HepG2 (cell line): ENCODE measurements around the gene NAB2. TPM values are rescaled to one million over a fixed set of nuclear protein-coding genes. Genes with fewer than 3 reads are reported as not detected.
A peak's percentile ranks its signal among the peaks of the same experiment; 100 is the strongest.

Source experiments
- CBX1 ChIP-seq: IDR thresholded peaks from one replicate; pipeline ENCODE4 v1.6.1; 2016; ENCODE audit warnings: antibody characterized with exemption, low read depth
- DMAP1 ChIP-seq: IDR thresholded peaks from 2 replicates; pipeline ENCODE4 v1.6.1; 2016
- FOXP1 ChIP-seq, 2 experiments: fragments of 450-650 bp in 1 of 2; IDR thresholded peaks; 2 replicates each; pipeline ENCODE4 v1.6.1; 2017 to 2018; ENCODE audit warnings: antibody characterized with exemption in 1 of 2
- HIC2 ChIP-seq: sonication (generic); formaldehyde crosslinking; IDR thresholded peaks from 2 replicates; pipeline ENCODE4 v1.9.0; 2022; ENCODE audit warnings: low read depth, missing genetic modification reagents
- HIVEP1 ChIP-seq: sonication (generic); formaldehyde crosslinking; IDR thresholded peaks from 2 replicates; pipeline ENCODE4 v1.4.0; 2020; ENCODE audit warnings: mild to moderate bottlenecking, missing genetic modification reagents
- MIER3 ChIP-seq: IDR thresholded peaks from 2 replicates; pipeline ENCODE4 v1.6.1; 2016; ENCODE audit warnings: missing compliant biosample characterization, borderline replicate concordance
- ZBTB8A ChIP-seq: sonication (generic); formaldehyde crosslinking; IDR thresholded peaks from 2 replicates; pipeline ENCODE4 v1.4.0; 2020; ENCODE audit warnings: mild to moderate bottlenecking, low read depth, missing genetic modification reagents, borderline replicate concordance
- ZNF138 ChIP-seq: sonication (generic); formaldehyde crosslinking; IDR thresholded peaks from 2 replicates; pipeline ENCODE4 v1.5.0; 2020; ENCODE audit warnings: mild to moderate bottlenecking, low read depth, missing genetic modification reagents
- ZNF326 ChIP-seq: sonication (generic); formaldehyde crosslinking; IDR thresholded peaks from 2 replicates; pipeline ENCODE4 v1.4.0; 2020; ENCODE audit warnings: missing genetic modification reagents, borderline replicate concordance
- ZNF512 ChIP-seq: sonication (generic); formaldehyde crosslinking; IDR thresholded peaks from 2 replicates; pipeline ENCODE4 v1.4.0; 2020; ENCODE audit warnings: mild to moderate bottlenecking, missing genetic modification reagents
- ZSCAN21 ChIP-seq: sonication (generic); formaldehyde crosslinking; IDR thresholded peaks from 2 replicates; pipeline ENCODE4 v1.8.0; 2022; ENCODE audit warnings: mild to moderate bottlenecking, missing genetic modification reagents, moderate library complexity, borderline replicate concordance
- polyA plus RNA-seq, 8 experiments: library from polyadenylated mRNA; depleted of rRNA in 3 of 8; stranded (reverse) in 7 of 8; unstranded in 1 of 8; fragments of >200 nt; fragmentation: Illumina TruSeq in 4 of 8; extraction: Trizol in 4 of 8; gene quantifications; 2 replicates each; pipeline versions ENCODE4 v1.2.1 to v1.2.3, GENCODE V29; 2011 to 2016; ENCODE audit warnings: low read depth in 4 of 8, missing spikeins in 1 of 8, mixed read lengths in 1 of 8; ENCODE audit not compliant: insufficient read depth in 1 of 8
- total RNA-seq, 5 experiments: library from RNA; depleted of rRNA; stranded (reverse); fragments of >200 nt; fragmentation: Illumina TruSeq; extraction: Trizol; gene quantifications; 2 replicates each; pipeline ENCODE4 v1.2.3, GENCODE V29; 2016; ENCODE audit warnings: low read depth in 1 of 5
- TF ChIP-seq, protein P1 (sequence below): sonication (generic); formaldehyde crosslinking; IDR thresholded peaks from 2 replicates; pipeline ENCODE4 v1.5.1; 2020; ENCODE audit warnings: missing genetic modification reagents, mild to moderate bottlenecking, borderline replicate concordance
- TF ChIP-seq, protein P2 (sequence below): sonication (generic); formaldehyde crosslinking; IDR thresholded peaks from 2 replicates; pipeline ENCODE4 v1.5.0; 2020; ENCODE audit warnings: missing genetic modification reagents
- TF ChIP-seq, protein P3 (sequence below), 2 experiments: sonication (generic) in 1 of 2; formaldehyde crosslinking in 1 of 2; IDR thresholded peaks; 2 replicates each; pipeline versions ENCODE4 v1.6.1 to v1.9.0; 2014 to 2022; ENCODE audit warnings: antibody characterized with exemption in 1 of 2, borderline replicate concordance in 1 of 2, inconsistent platforms in 1 of 2, low read depth in 1 of 2, missing genetic modification reagents in 1 of 2

The NAB2 gene
- total and polyA plus RNA-seq, 2 of the 13 experiments (the other 11 are each of a cell fraction or from before 2014, with no cell fraction given): 11.7 to 12.9 TPM

DNA sequence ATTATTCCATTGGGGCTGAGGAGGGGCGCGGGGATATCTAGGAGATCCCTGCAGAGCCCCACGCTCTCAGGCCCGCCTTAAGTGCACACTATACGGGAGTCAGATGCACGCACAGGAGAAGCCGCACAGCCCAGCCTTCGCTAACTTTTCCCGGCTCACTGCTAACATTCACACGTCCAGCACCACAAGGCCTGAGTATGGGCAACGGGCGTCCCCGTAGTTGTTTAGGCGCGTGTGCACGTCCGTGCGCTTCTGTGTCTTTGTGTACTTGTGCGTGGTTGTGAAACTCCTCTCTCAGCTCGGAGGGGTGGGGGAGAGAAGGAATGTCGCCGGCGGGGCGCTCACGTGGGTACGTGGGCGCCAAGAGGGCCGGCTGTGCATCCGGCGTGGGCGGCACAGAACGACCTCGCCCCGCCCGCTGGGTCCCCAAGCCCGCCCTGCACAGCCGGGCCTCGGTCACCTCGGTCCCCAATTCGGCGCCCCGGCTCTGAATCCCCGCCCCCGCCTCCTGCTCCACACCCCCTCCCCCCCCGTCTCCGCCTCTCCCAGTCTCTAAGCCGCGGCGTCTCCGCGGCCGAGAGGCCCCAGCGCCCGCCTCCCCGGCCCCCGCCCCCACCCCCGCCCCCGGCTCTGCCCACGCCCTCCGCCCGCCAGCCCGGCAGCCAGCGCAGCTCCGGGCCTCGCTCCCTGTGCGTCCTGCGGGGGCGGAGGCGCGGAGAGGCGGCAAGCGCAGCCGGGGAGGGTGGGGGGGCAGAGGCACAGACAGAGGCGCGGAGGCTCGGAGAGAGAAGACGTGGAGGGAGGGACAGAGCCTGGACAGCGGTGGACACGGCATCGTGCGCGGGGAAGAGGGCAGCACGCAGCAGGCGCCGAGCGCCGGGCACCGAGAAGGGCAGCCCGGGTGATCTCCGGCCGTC is at the start of gene NAB2 (continued):
- peak; percentile 79 for TF ChIP-seq ZSCAN21 (CRISPR knock-in tag)
- TF ChIP-seq ZNF138: no peak; the same call in 1 of the 2 replicates
- no peak; the same call in none of the 2 replicates for TF ChIP-seq HIC2 (CRISPR knock-in tag)
- no peak; the same call in 1 of the 2 replicates for TF ChIP-seq FOXP1 (IDR thresholded peaks at IDR 0.05)
- peak; percentile 75 for TF ChIP-seq FOXP1 (CRISPR knock-in tag; IDR thresholded peaks at IDR 0.05)
- TF ChIP-seq DMAP1 (CRISPR knock-in tag): peak; percentile 86
- TF ChIP-seq ZBTB8A (CRISPR knock-in tag): no peak; the same call in 1 of the 2 replicates
- TF ChIP-seq HIVEP1 (CRISPR knock-in tag): peak; percentile 18; the same call in 1 of the 2 replicates
- TF ChIP-seq, protein P1, sequence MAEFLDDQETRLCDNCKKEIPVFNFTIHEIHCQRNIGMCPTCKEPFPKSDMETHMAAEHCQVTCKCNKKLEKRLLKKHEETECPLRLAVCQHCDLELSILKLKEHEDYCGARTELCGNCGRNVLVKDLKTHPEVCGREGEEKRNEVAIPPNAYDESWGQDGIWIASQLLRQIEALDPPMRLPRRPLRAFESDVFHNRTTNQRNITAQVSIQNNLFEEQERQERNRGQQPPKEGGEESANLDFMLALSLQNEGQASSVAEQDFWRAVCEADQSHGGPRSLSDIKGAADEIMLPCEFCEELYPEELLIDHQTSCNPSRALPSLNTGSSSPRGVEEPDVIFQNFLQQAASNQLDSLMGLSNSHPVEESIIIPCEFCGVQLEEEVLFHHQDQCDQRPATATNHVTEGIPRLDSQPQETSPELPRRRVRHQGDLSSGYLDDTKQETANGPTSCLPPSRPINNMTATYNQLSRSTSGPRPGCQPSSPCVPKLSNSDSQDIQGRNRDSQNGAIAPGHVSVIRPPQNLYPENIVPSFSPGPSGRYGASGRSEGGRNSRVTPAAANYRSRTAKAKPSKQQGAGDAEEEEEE (CRISPR knock-in tag): no peak
- no peak; the same call in 1 of the 2 replicates for TF ChIP-seq MIER3 (CRISPR knock-in tag)
- TF ChIP-seq ZNF512 (CRISPR knock-in tag): no peak
- TF ChIP-seq, protein P2, sequence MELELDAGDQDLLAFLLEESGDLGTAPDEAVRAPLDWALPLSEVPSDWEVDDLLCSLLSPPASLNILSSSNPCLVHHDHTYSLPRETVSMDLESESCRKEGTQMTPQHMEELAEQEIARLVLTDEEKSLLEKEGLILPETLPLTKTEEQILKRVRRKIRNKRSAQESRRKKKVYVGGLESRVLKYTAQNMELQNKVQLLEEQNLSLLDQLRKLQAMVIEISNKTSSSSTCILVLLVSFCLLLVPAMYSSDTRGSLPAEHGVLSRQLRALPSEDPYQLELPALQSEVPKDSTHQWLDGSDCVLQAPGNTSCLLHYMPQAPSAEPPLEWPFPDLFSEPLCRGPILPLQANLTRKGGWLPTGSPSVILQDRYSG (CRISPR knock-in tag): no peak
- no peak for TF ChIP-seq ZNF326 (CRISPR knock-in tag)
- TF ChIP-seq, protein P3, sequence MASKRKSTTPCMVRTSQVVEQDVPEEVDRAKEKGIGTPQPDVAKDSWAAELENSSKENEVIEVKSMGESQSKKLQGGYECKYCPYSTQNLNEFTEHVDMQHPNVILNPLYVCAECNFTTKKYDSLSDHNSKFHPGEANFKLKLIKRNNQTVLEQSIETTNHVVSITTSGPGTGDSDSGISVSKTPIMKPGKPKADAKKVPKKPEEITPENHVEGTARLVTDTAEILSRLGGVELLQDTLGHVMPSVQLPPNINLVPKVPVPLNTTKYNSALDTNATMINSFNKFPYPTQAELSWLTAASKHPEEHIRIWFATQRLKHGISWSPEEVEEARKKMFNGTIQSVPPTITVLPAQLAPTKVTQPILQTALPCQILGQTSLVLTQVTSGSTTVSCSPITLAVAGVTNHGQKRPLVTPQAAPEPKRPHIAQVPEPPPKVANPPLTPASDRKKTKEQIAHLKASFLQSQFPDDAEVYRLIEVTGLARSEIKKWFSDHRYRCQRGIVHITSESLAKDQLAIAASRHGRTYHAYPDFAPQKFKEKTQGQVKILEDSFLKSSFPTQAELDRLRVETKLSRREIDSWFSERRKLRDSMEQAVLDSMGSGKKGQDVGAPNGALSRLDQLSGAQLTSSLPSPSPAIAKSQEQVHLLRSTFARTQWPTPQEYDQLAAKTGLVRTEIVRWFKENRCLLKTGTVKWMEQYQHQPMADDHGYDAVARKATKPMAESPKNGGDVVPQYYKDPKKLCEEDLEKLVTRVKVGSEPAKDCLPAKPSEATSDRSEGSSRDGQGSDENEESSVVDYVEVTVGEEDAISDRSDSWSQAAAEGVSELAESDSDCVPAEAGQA (IDR thresholded peaks at IDR 0.05; ENCODE audit: low read depth): no peak; the same call in 1 of the 2 replicates
- TF ChIP-seq, protein P3 (CRISPR knock-in tag; IDR thresholded peaks at IDR 0.05; ENCODE audit: borderline replicate concordance): 0 out of 2 replicates have a peak, but pooled peaks have one; percentile 71
- peak; percentile 26 for TF ChIP-seq CBX1
